Ishikawa (cell line): ENCODE data around the gene ACTN1.

Experiments
- CEBPB ChIP-seq: IDR thresholded peaks from 2 replicates; pipeline ENCODE4 v1.6.1; 2012
- CREB1 ChIP-seq: IDR thresholded peaks from 2 replicates; pipeline ENCODE4 v1.6.1; 2012; ENCODE audit warnings: low read depth
- EGR1 ChIP-seq: IDR thresholded peaks from 2 replicates; pipeline ENCODE4 v1.6.1; 2012
- EP300 ChIP-seq: IDR thresholded peaks from 2 replicates; pipeline ENCODE4 v1.6.1; 2012; ENCODE audit warnings: borderline replicate concordance
- NFIC ChIP-seq: IDR thresholded peaks from 2 replicates; pipeline ENCODE4 v1.6.1; 2012
- RAD21 ChIP-seq: IDR thresholded peaks from 2 replicates; pipeline ENCODE4 v1.6.1; 2012; ENCODE audit warnings: low read depth
- TAF1 ChIP-seq: IDR thresholded peaks from 2 replicates; pipeline ENCODE4 v1.6.1; 2012; ENCODE audit warnings: low read depth, mild to moderate bottlenecking
- TCF12 ChIP-seq: IDR thresholded peaks from 2 replicates; pipeline ENCODE4 v1.6.1; 2012; ENCODE audit warnings: low read depth
- YY1 ChIP-seq: IDR thresholded peaks from 2 replicates; pipeline ENCODE4 v1.6.1; 2012; ENCODE audit warnings: low read depth
- ZBTB7A ChIP-seq: IDR thresholded peaks from 2 replicates; pipeline ENCODE4 v1.6.1; 2012; ENCODE audit warnings: low read depth
- TF ChIP-seq, protein P1 (sequence below): IDR thresholded peaks from 2 replicates; pipeline ENCODE4 v1.6.1; 2012; ENCODE audit warnings: low read depth, mild to moderate bottlenecking

DNA sequence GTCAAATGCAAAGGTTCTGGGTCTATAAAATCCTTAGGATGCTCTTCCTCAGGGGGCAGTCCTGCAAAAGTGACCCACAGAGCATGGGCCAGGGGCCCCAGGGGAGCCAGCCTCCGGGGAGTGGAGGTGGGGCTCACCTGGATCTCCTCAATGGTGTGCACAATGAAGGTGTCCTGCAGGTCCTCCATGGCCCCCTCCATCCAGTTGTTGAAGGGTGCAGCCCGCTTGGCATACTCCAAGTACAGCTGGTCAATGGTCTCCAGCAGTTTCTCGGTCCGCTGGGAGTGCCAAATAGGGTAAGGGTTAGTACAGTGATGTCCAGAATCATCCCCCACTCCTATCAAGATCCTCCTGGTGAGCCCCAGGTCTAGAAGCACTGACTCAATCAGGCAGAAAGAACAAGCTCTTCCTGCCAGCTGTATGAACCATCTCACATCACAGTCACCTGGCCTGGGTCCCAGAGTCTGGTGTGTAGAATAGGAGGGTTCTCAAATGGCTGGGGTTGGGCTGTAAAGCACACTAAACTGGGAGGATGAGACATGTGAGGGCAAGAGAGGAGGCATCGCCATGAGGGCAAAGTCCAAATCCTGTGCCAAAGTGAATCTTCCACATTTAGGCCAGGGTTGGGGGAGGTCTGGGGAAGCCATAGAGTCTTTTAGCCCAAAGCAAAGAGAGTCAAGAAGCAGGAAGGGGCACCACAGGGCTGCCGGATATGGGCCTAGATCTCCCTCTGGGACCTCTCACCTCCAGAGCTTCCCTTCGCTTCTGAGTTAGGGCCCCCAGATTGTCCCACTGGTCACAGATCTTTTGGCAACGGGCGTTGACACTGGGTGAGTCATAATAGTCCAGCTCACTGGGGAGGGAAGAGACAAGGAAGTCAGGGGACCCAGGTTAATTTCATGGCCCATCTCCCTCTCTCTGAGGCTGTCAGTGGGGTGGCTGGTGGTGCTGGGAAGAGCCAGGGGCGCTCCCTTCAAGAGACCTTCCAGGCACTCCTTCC is 94.8 kb downstream of the ACTN1 start:
- TF ChIP-seq EGR1 (no peak), NFIC (0 out of 2 replicates have a peak, but pooled peaks have one; percentile 8), EP300 (no peak), CEBPB (no peak), RAD21 (no peak), CREB1 (no peak), TCF12 (no peak), YY1 (no peak), TAF1 (no peak), ZBTB7A (no peak)
- TF ChIP-seq, protein P1, sequence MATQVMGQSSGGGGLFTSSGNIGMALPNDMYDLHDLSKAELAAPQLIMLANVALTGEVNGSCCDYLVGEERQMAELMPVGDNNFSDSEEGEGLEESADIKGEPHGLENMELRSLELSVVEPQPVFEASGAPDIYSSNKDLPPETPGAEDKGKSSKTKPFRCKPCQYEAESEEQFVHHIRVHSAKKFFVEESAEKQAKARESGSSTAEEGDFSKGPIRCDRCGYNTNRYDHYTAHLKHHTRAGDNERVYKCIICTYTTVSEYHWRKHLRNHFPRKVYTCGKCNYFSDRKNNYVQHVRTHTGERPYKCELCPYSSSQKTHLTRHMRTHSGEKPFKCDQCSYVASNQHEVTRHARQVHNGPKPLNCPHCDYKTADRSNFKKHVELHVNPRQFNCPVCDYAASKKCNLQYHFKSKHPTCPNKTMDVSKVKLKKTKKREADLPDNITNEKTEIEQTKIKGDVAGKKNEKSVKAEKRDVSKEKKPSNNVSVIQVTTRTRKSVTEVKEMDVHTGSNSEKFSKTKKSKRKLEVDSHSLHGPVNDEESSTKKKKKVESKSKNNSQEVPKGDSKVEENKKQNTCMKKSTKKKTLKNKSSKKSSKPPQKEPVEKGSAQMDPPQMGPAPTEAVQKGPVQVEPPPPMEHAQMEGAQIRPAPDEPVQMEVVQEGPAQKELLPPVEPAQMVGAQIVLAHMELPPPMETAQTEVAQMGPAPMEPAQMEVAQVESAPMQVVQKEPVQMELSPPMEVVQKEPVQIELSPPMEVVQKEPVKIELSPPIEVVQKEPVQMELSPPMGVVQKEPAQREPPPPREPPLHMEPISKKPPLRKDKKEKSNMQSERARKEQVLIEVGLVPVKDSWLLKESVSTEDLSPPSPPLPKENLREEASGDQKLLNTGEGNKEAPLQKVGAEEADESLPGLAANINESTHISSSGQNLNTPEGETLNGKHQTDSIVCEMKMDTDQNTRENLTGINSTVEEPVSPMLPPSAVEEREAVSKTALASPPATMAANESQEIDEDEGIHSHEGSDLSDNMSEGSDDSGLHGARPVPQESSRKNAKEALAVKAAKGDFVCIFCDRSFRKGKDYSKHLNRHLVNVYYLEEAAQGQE = no peak
